HG02840 (cell line): Measurements from ENCODE around the gene CHRDL2.
A peak's percentile ranks its signal among the peaks of the same experiment; 100 is the strongest.

Experiments used
- ATAC-seq: cut with Tn5 transposase; IDR thresholded peaks from one replicate; pipeline ENCODE4 v1.9.1; 2021; ENCODE audit warnings: mild to moderate bottlenecking, moderate library complexity, moderate number of reproducible peaks; ENCODE audit not compliant: unreplicated experiment, low FRiP score

The CHRDL2 gene

DNA sequence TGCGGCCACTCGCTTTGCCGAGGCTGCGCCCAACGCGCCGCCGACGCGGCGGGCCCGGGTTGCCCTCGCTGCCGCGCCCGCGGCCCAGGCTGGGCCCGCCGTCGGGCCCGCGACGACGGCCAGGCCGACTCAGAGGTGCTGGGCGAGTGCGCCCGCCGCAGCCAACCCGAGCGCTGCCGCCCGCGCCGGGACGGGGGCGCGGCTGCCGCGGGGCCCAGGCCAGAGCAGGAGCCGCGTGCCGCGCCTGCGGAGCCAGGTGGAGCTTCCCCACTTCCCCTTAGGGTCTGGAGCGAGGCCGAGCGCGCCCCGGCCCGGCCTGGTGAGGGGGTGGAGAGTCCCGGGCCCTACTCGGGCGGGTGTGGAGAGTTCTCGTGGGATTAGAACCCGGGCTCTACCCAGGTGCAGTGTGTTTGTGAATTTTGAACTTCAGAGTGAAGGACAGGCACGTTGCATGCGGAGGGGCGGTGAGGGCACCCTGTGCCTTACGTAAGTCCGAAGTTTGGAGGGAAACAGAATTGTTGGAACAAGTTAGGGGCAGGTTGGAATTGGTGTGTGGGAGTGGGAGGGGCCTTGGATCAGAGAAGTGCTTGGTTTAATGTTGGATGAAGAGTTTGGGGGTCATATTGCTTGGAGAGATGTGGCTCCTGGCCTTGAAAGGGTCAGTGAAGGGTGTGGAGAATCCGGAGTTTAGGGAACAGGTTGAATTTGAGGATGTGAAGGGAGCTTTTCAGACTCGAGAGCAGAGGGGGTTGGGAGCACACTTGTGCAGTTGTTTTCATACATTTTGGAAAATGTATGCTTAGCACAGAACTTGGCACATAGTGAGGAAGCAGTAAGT is 18.1 kb upstream of the CHRDL2 start:
- peak; percentile 54 for ATAC-seq

DNA sequence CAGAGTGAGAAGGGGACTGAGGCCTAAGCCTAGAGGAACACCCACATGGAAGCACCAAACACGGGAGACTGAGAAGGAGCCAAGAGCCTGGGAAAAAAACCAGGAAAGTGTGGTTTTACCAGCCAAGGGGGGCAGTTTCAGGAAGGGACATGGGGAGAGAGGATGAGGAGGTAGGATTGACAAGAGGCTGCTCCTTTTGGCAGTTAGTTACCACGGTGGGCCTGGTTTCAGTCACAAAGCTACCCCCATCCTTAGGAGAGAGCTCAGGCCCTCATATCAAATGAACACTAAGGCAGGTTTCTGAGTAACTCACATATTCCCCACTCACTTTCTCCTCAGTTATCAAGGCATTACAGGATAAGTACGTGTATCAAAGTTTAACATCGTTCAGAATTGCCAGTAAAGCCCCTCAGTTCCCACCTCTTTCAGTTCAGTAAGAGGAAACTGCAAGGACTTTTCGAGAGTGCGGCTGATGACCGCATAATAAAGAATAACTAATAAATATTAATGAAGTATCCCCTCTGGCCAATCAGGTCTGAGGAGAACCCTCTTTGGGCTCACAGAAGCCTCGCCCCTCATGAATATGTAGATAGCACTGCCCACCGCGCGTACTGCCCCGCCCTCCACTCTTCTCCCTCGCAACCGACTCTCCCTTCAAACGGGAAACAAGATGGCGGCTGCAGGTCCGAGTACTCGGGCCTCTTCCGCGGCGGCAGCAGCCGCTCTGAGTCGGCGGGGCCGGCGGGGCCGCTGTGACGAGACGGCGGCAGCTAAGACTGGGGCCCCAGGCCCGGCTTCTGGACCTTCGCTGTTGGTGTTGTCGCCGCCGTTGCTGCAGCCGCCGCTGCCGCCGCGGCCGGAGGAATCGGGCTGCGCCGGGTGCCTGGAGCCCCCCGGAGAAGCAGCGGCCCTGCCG is 17.2 kb upstream of the CHRDL2 start, which contains the start of gene RNF169:
Gene RNF169 (plus strand): TSS at position 639 of the 916 bp plus-strand sequence. CDS start 32 bp downstream, at position 671.
- peak; percentile 98 for ATAC-seq

DNA sequence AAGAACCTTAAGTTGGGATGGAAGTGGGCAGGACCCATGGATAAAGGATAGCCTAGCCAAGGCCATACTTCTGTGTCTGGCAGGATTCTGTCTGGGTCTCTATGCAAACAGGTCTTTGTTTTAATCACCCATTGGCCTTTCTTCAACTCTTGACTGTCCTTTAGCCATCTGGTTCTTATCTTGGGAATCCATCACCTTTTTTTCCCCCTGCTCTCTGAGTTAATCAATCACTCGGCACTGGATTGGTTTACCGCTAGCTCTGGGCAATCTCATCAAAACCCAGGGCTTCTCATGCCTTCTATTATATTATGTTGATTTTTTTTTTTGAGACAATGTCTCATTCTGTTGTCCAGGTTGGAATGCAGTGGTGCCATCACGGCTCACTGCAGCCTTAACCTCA is 15.6 kb upstream of the CHRDL2 start:
- ATAC-seq: no peak

DNA sequence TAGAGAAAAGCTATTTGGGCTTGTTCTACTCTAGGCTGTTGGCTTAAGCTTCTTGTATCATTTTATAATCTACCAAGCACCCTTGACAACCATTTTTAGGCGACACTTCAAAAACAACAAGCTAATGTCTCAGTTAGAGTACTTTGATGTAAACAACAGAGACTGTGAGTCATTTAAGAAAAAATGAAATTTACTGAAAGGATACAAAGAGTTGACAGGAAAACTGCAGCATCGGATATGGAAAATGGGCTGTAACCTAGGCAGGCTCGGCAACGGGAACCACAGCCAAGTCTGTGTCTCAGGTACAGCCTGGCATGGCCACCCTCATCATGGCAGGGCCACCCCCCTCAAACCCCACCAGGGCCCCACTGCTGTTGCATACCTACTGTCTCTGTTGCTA is 13.1 kb upstream of the CHRDL2 start:
- ATAC-seq: no peak

DNA sequence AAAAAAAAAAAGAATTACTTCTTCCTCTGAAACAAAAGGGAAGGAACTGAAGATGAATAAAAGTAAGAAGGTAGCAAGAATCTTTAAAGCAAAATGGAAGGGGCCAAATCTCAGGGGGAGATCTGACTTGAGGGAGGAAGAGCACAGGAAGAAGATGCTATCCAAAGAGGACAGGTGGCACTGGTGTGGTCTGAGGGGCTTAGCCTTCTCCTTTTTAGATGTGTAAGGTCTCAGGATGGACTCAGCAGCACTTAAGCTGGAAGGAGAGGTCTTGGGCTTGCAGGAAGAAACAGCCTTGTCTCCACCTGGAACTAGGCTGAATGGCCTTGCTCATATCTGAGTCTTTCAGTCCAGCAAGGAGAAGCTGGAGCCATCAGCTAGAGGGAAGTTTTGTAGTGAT is 12.4 kb upstream of the CHRDL2 start:
- ATAC-seq: no peak

DNA sequence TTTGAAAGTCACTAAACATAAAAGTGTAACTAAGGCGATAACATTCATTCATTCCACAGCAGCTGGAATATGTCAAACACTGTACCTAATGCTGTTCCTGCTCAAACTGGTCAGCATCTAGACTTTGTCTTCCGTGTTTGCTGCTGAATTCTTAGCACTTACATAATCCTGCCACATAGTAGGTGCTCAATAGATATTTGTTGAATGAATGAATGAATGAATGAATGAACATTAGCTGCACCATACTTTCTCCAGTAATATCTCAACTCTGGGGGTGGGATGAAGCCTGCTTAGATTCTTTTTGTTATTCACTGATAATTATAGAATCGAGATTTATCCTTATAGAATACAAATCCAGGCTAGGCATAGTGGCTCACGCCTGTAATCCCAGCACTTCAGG is 10.8 kb upstream of the CHRDL2 start:
- ATAC-seq: no peak

DNA sequence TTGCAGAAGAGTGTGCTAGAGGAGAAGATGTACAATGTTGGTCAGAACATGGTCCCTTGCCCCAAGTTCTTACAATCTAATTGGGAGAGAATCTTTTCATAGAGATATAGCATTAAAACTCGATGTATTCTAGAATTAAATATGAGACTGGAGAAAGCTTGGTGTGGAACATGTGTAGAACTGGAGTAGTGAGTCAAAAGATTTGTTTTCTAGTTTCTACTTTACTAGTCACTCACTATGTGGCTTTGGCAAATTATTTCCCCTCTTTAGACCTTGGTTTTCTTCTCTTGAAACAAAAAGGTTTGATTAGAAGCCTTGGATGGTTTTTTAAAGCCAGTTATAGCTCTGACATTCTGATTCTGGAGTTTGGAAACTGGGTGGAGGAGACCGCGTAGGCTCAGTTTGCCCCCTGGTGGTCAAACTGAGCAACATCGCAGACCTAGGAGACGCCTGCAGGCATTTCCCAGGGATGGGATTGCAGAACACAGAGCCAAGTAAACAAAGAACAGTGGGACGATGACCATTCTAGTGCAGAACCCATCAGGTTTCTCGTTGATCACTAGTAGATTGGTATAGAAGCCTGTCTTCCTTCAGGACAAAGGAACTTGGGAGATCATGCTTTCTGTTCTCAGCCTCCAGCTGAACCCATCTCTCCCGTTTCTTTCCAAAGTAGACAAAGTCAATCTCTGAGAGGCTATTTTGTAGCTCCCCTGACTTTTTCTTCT is 8.5 kb upstream of the CHRDL2 start:
- ATAC-seq: no peak

DNA sequence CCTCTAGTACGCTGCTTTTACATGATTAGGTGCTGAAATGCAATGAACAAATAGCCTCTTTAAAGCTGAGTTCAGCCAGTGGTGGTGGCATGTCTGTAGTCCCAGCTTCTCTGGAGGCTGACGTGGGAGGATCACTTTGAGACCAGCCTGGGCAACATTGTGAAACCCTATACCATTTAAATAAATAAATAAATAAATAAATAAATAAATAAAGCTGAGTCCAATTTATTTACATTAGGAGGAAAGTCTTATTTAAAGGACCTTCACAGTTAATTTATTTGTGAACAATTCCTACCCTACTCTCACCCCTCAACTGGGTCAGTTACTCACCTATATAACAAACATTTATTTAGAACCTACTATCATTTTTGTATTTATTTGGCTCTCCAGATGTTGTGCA is 4.8 kb upstream of the CHRDL2 start:
- ATAC-seq: no peak

DNA sequence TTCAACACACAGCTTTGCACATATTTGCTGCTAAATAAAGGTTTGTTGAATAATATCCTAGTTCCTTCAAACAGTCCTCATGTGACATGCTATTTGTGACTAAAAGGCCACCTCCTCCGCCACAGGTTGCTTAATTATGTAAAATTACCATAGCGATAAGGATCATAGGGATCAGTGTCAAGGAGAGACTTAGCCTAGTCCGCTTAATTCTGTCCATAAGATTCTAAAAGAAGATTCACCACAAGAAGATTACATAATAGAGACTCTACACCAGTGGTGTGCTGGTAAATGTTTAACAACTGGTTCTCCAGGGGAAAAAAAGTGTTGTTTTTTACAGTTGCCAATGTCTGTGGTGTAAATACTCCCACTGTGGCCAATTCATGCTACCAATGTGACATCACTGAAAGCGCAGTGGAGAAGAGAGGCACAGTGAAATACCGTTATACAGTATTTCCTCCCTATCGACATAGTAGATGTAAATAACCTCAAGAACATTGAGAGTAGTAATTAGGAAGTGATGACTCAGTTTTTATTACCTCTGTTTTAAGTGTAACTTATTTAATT is 4.2 kb upstream of the CHRDL2 start:
- ATAC-seq: no peak

DNA sequence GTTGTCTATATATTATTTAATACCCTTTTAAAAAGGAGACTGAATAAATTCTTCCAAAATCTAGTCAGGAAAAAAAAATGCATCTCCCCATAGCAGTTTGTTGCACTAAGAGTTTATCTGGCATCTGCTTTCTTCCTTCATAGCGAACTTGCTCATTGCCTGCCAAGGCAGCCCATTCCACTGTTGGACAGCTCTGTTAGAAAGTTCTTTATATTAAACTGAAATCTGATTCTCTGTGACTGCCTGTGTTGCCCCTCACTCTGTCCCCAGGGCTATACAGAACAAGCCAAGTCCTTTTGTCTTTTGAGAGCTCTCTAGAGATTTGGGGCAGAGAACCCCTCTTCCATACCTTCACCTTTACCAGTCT is 3.3 kb upstream of the CHRDL2 start:
- ATAC-seq: no peak

DNA sequence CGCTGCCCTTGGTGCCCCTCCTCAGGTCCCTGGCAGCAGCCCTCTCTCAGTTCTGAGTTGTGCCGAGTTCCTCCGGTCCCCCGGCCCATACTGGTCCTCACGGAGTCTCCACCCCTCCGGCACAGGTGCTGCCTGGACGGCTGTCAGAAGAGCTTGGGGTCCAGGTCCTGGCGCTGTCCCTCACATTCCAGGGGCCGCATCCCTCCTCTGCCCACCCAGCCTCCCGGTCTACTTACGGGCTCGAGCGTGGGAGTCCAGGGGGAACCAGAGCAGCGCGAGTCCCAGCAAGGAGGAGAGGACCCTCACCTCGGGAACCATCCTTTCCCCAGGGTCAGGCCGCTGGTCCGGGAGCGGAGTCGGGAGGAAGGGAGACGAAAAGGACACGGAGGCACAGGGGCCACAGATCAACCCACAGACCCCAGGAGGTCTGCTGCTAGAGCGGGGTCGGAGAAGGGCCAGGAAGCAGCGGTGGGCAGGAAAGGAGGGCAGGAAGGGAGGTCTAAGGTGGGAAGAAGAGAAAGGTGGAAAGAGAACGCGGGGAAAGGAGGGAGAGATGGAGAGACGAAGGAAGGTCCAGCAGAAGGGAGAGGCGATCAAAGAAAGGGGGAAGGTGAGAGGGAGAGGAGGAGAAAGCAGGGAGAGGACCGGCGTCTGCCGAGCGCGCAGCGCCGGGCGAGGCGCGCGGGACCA is 510 bp downstream of the CHRDL2 start:
- ATAC-seq: no peak

DNA sequence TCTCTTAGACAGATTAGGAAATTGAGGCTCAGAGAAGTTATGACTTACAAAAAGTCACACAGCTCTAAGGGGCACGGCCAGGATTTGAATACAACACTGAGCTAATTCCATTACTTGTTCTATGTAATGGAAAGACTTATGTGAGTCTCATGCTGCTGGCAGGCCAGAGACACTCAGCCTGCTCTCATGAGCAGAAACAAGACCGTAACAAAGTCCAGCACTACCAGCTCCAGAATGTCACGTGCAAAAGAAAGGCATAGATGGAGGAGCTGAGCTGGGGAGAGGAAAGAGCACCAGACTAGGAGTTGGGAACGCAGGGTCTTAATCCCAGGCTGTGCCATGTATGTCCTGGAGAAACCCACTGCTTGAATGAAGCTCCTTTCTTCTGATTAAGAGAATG is 1.8 kb downstream of the CHRDL2 start:
- ATAC-seq: no peak

DNA sequence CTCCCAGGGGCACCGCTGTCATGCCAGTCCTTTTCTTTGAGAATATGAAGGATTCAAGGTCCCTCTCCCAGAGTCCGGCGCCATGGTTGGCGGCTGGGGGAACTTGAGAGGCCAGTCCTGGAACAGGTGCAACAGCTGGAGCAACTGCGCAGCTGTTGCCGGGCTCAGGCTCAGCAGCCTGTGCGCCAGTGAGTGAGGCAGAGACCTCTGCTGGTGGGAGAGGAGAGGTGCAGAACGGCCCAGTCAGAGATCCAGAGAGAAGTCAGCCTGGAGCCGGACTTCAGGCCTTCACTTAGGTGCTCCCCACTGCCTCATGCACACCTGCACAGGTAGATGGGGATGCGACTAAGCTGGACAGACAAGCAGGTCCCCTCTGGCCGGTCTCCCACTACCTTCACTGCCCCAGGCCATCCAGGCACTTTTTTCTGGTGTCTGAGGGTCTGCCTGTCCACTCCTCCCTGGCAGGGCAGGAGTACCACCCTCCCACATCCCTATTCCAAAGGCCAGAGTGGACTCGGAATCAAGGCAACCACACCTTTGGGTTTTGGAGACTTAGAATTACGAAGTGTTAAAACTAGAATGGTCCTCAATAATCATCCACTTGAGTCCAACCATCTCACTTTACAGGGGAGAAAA is 4.6 kb downstream of the CHRDL2 start:
- ATAC-seq: no peak

DNA sequence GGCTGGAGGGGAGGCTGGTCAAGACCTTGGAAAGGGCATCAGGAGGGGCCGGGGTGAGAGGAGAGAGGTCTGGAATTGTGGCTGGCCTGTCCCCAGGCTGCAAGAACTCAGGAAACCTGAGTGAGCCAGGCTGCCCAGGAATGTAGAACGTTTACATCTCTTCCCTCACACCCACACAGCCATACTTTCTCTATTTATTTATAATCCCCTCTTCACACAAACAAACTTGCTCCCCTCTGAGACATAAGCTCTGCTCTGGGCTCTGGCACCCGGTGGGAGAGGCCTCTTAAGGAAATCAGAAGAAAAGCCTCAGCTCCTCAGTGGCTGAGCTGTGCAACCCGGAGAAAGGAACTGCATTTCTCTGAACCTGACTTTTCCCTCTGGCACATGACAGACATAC is 5.5 kb downstream of the CHRDL2 start:
- ATAC-seq: no peak

DNA sequence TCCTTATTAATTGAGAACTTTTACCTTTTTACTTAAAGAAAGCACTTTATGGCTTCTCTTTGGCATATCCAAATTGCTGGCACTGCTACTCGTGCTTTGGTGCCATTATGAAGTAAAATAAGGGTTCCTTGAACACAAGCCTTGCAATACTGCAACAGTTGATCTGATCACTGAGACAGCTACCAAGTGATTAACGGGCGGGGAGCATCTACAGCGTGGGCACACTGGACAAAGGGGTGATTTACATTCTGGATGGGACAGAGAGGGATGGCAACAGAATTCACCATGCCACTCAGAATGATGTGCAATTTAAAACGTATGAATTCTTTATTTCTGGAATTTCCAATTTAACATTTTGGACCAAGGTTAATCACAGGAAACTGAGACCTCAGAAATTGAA is 7.7 kb downstream of the CHRDL2 start:
- no peak for ATAC-seq

DNA sequence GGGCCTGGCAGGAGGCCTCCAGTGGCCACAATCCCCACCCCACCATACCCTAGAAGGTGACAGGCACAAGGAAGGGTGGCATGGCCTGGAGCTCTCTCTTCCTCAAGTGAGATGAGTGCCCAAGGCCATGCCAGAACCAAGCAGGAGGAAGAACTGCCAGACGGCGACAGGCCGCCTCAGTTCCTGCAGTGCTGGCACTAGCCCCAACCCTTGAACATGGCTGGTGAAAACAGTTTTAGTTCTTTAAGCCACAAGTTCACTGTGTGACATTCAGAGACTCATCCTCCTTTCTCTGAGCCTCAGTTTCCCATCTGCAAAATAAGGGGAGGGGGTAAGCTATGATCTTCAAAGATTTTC is 9.8 kb downstream of the CHRDL2 start:
- no peak for ATAC-seq

DNA sequence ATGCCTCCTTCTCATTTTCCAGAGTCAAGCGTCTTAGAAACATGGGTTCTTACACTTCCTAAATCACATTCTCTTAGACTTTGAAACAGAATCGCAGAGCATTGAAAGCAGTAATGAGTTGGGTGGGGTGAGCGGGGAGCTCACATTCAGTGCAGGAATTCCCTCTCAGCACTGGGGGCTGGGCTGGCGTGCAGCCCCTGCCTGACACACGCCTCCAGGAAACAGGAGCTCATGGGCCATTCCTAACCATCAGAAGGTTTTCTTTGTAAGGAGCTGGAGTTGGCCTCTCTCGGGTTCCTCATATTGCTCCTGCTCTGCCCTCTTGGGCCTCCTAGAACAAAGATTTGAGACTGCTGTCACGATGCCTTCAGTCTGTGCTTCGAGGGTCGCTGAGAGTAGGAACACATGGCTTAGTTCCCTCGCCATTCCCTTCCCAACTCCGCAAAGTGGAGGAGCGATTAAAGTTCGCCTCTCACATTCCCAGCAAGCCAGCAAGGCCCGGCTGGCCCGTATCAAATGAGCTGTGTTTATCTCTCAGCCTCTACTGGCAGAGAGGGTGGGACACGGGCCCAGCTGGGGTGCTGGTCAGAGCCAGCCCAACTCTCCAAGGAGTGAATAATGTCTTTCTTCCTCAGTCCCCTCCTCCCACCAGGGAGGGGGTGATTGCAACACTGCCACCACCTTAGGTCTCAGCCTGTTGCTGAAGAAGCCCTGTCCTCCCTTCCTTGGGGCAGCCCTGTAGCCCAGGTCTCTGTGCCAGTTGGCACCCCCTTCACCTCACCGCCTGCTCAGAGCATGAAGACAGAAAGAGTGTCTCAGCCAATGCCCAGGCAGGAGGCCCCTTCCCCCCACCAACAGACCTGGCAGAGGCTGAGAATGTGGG is 10.4 kb downstream of the CHRDL2 start:
- ATAC-seq: no peak

DNA sequence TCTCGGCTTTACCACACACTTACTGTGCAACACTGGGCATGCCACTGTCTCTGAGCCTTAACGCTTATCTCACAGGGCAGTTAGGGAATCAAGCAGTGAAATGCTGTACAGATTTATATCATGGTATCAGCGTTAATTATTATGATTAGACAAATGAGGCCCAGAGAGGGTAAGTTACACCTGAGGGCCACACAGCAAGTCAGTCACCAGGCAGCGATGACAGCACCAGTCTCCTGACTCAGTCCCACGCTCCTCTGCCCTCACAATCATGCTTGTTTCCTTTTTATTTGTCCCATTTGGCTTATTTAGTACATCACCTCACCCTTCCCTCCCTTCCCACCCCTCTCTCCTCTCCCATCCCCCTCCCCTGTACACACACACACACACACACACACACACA is 12.2 kb downstream of the CHRDL2 start:
- ATAC-seq: no peak
